Inflammatory macrophage treated with lipopolysaccharide for 1 hour (primary cell): Measurements from ENCODE around the gene SLC15A4.

ENCODE experiments used
- DNase-seq, 2 donors: peaks; one replicate each; pipeline ENCODE4 v3.0.0-alpha.2; 2020 to 2022

SLC15A4 gene

GRCh38 chr12:128792398-128792797, 31.4 kb downstream of the SLC15A4 start:
- no peak for DNase-seq

- DNase-seq: peak; percentile 72 to 78
Measured at GRCh38 chr12:128791395-128792322, 32.1 kb downstream of the SLC15A4 start.

GRCh38 chr12:128790653-128791373, 32.9 kb downstream of the SLC15A4 start:
- DNase-seq: no peak

GRCh38 chr12:128790221-128790620, 33.5 kb downstream of the SLC15A4 start:
- DNase-seq: no peak

GRCh38 chr12:128789356-128789929, 34.3 kb downstream of the SLC15A4 start:
- DNase-seq: peak; percentile 63 to 66

GRCh38 chr12:128787827-128788226, 35.9 kb downstream of the SLC15A4 start:
- DNase-seq: no peak

GRCh38 chr12:128786741-128787391, 36.9 kb downstream of the SLC15A4 start:
- no peak for DNase-seq

GRCh38 chr12:128784030-128784760, 39.6 kb downstream of the SLC15A4 start:
- no peak for DNase-seq

GRCh38 chr12:128783129-128783574, 40.6 kb downstream of the SLC15A4 start:
- peak; percentile 53 to 58 for DNase-seq

- DNase-seq: no peak
Measured at GRCh38 chr12:128779901-128780300, 43.9 kb downstream of the SLC15A4 start.

- DNase-seq: no peak
Measured at GRCh38 chr12:128772249-128772648, 51.5 kb downstream of the SLC15A4 start.

- DNase-seq: peak; percentile 66 to 86
Measured at GRCh38 chr12:128771681-128772080, 52.1 kb downstream of the SLC15A4 start.

- DNase-seq: no peak
Measured at GRCh38 chr12:128767518-128767917, 56.2 kb downstream of the SLC15A4 start.

- DNase-seq: no peak
Measured at GRCh38 chr12:128766738-128767501, 56.8 kb downstream of the SLC15A4 start.

GRCh38 chr12:128763395-128763794, 60.4 kb downstream of the SLC15A4 start:
- no peak for DNase-seq

- DNase-seq: no peak
Measured at GRCh38 chr12:128761379-128761790, 62.4 kb downstream of the SLC15A4 start.

GRCh38 chr12:128755566-128755965, 68.2 kb downstream of the SLC15A4 start:
- DNase-seq: no peak

GRCh38 chr12:128754275-128754674, 69.5 kb downstream of the SLC15A4 start:
- no peak for DNase-seq

GRCh38 chr12:128753438-128753837, 70.3 kb downstream of the SLC15A4 start:
- no peak for DNase-seq

GRCh38 chr12:128752386-128752785, 71.4 kb downstream of the SLC15A4 start:
- DNase-seq: no peak

- no peak for DNase-seq
Measured at GRCh38 chr12:128747441-128747840, 76.3 kb downstream of the SLC15A4 start.
